ENCODE results near the gene SPATA20.

The SPATA20 gene

DNA sequence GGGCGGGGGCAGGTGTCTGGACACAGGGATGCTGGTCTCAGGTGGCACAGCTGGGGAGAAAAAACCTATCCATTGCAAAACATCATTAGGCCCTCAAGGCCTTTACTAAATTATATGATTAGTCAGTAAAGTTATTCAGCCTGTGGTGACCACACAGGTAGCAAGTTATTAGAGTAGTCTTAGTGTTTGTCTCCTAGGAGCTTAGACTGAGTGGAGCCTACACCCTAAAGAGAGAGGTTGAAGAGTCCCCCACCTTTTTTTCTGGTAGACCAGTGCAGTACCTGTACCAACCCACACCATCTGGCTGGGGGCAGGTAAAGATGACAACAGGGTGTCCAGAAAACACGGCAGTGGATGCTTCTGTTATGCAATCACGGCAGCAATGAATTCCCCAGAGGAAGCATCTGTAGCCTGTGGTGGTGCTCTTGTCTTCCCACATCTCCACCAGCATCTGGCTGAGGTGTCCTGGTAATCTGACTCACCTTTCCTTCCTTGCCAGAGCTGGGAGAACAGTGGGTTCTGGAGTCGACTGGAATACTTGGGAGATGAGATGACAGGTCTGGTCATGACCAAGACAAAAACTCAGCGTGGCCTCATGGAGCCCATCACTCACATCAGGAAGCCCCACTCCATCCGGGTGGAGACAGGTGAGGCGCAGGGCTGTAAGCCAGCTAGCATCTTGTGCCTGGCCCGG is 27.7 kb upstream of the SPATA20 start:
- DNase-seq (ENCODE audit: low read depth in 2 of 2) = no peak

DNA sequence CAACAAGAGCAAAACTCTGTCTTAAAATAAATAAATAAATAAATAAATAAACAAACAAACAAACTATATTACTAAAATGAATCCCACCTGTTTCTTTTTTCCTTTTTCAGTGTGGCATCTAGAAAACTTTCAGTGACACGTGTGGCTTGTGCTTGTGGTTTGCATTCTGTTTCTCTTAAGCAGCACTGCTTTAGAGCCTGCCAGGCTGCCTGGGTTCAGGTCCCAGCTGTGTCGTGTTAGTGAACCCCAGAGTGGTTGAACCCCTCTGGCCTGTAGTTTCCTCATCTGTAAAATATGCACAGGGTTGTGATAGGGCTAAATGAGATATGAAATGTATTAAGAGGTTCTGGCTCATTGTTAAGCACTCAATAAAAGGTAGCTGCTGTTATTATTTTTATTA is 26.5 kb upstream of the SPATA20 start:
- DNase-seq (ENCODE audit: low read depth in 2 of 2) = no peak

DNA sequence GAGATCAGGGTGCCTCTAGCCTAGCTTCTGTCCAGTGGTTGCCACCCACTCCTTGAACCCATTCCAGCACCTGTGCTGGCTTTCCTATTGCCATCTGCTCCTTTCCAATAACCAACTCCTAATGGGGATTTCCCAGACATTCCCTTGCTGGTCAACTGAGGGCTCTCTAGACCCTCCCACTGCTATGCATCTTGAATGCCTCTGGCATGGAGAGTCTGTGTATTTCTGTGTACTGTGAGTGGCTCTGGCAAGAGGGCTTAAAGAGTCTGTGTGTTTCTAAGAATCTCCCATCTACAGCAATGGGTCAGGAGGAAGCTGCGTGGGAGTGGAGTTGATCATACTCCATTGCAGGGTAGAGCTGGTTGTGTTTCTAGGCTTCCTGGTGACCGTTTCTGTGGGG is 25.5 kb upstream of the SPATA20 start:
- DNase-seq (ENCODE audit: low read depth in 2 of 2) = no peak

GRCh38 chr17:50522766-50523165 is 24.2 kb upstream of the SPATA20 start:
- DNase-seq (ENCODE audit: low read depth in 2 of 2) = no peak

GRCh38 chr17:50523208-50523607 is 23.8 kb upstream of the SPATA20 start:
- no peak for DNase-seq (ENCODE audit: low read depth in 2 of 2)

DNA sequence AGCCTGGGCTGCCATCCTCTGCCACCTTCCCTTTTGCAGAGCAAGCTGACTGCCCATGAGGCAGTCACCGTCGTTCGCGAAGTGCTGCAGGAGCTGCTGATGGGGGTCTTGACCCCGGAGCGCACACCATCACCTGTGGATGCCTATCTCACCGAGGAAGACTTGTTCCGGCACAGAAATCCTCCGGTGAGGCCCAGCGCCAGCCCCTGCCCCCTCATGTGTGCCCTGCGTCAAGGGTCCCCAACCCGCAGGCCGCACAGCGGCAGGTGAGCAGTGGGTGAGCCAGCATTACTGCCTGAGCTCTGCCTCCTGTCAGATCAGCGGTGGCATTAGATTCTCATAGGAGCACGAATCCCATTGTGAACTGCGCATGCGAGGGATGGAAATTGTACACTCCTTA is 22.1 kb upstream of the SPATA20 start:
- no peak for DNase-seq (ENCODE audit: low read depth in 2 of 2)

DNA sequence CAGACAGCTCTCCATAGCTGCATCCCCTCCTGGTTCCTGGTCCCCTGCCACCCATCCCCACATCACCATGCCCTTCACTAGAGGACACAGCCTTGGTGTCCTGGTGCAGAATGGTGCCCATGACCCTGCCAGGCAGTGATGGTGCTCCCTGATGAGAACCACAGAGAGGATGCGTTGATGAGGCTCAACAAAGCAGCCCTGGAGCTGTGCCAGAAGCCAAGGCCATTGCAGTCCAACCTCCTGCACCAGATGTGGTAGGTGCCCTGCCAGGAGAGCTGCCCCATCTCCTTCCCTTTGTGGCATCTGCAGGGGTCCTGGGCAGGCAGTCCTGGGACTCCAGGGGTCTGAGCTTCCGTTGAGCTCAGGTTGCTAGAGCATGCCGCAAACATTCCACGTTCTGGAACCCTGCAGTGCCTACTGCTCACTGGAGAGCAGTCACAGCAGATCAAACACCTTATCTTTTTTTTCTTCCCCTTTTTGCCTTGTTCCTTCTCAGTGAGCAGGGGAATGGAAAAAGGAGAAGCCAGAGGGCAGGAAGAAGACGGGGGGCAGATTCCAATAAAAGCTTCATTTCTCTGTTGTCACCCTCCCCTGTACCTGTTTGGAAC is 19.7 kb upstream of the SPATA20 start:
- DNase-seq (ENCODE audit: low read depth in 2 of 2) = no peak

DNA sequence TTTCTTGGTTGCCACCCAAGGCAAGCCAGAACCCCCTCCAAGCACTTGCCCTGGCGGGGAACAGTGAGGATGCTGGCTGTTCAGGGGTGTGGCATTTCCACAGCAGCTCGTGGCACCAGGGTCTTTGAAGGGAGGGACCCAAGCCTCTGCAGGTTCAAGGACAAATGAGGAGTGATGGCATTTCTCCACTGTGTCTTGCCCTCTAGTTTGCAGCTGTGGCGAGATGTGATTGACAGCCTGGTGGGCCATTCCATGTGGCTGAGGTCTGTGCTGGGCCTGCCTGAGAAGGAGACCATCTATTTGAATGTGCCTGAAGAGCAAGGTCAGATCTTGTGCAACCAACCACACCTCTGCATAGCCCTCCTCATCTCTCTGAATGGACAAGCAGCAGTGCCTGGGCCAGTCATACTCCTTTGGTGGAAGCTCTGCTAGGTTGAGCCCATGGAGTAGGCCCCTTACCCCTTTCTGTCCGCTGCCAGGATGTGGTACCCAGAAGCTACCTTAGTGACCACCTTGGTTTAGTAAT is 19.0 kb upstream of the SPATA20 start:
- DNase-seq (ENCODE audit: low read depth in 2 of 2) = no peak

GRCh38 chr17:50529849-50530248 is 17.1 kb upstream of the SPATA20 start:
- DNase-seq (ENCODE audit: low read depth in 2 of 2) = no peak

DNA sequence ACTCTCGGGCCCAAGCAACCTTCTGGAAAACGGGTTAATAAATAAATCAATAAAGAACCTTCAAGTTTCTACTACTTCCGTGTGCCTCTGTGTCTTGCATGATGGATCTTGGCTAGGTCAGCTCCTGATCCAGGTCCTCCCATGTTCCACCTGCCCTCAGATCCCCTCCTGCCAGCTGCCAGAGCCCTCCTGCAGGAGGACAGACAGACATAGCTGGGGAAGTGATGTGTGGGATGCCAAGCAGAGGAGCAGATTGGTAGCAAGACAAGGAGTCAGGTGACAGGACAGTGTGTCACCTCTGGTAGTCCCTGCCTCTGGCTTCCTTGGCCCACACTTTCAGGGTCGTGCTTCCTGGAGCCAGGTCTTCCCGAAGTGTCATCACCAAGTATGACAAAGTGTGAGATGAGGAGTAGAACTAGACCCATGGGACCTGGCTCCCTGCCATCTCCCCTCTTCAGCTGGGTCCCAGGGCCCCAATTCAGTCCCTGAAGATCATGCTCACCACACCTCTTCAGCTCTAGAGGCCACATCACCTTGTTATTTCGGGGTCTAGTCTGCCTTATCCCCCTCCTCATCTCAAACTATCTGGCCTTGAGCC is 15.4 kb upstream of the SPATA20 start:
- DNase-seq (ENCODE audit: low read depth in 2 of 2) = no peak

DNA sequence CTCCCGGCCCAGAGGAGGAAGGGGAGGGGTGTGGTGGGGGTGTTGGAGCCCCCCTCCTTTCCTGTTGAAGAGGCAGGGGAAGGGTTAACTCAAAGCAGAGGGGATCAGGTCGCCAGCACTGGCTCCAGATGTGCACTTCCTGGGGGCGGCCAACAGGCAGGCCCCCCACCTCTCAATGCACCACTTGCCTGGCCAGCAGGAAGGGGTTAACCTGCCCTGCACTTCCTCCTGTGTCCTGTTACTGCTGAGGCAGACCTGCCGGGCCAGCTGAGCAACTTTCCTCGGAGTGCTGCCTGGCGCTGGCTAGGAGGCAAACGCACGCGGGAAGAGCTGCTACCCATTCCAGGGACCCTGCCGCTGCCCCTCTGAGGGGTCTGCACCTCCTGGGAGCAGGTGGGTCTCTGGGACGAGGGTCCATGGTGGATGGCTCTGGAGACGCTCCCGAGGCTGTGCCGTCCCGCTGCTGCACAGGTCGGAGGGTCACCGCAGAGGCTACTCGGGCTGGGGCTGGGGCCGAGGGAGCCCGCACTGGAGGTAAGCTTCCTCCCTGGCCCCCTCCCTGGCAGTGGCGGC is 14.4 kb upstream of the SPATA20 start, which contains the start of gene EPN3:
EPN3 (plus strand) TSS at position 284 of the 573 bp plus-strand sequence. CDS start 3,822 bp downstream, outside the sequence.
- DNase-seq (ENCODE audit: low read depth in 2 of 2) = no peak

DNA sequence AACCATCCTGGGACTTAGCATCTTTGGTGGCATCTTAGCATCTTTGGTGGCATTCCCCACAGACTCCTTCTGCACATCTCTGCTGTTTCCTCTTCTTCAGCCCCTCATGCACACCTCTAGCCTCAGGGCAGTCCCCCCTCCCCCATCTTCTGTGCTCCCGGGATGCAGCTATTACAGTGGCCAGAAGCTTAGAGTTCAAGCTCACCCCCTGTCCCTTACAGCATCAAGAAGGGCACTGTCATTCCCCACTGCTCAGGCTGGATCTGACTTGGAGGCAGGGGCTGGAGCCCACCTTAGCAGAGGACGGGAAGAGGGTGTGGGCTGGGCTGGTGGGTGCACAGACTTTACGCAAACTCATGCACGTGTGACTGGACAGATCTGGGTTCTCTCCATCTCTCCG is 13.8 kb upstream of the SPATA20 start:
- no peak for DNase-seq (ENCODE audit: low read depth in 2 of 2)

DNA sequence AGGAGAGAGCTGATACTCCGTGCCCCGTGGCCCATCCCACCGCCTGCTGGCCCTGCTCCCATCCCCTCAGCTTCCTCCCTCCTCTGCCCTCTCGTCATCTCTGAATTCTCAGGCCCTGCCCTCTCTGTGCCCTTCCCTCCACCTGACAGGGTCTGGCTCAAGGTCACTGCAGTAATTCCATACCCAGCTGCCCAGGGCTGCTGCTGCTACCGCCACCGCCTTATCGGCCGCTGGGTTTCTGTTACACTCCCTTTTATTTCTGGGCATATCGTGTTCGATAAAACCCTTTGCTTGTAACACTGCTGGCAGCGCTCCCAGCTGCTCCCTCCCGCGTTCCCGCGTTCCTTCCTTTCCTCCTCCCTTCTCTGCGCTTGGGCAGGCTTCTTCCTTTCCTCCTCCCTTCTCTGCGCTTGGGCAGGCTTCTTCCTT is 13.2 kb upstream of the SPATA20 start:
- DNase-seq (ENCODE audit: low read depth in 2 of 2) = no peak

GRCh38 chr17:50534222-50534978 is 12.6 kb upstream of the SPATA20 start:
- no peak for DNase-seq (ENCODE audit: low read depth in 2 of 2)

DNA sequence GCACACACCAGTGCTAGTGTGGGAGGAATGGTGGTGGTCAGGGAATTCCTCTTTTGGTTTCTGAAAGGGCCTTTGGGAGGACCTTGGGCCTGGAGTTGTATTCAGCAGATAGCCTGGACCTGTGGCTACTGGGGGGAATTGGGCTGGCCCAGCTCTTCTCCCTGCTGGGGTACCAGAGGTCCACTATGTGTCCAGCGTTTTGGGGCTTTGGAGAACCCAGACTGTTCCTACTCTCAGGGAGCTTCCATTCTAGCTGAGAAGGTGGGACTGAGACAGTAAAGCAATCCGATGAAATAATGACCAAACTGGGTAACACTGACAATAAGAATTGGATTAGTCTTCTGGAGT is 12.0 kb upstream of the SPATA20 start:
- no peak for DNase-seq (ENCODE audit: low read depth in 2 of 2)

DNA sequence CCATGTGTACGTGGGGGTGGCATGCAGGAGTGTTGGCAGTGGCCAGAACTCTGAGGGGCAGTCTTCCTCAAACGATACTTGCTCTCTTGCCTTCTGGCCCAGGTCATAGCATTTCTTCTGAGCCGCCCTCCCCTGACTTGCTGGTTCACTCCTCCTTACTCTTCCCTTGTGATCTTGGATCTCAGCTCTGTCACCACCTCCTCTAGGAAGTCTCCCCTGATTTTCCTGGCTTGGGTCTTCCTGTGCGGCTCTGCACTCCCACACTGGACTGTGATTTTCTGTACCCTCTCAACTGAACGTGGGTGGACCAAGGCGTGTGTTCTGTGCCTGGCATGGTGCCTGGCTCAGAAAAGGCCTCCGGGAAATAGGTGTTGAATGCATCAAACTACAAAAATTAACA is 11.6 kb upstream of the SPATA20 start:
- DNase-seq (ENCODE audit: low read depth in 2 of 2) = no peak

DNA sequence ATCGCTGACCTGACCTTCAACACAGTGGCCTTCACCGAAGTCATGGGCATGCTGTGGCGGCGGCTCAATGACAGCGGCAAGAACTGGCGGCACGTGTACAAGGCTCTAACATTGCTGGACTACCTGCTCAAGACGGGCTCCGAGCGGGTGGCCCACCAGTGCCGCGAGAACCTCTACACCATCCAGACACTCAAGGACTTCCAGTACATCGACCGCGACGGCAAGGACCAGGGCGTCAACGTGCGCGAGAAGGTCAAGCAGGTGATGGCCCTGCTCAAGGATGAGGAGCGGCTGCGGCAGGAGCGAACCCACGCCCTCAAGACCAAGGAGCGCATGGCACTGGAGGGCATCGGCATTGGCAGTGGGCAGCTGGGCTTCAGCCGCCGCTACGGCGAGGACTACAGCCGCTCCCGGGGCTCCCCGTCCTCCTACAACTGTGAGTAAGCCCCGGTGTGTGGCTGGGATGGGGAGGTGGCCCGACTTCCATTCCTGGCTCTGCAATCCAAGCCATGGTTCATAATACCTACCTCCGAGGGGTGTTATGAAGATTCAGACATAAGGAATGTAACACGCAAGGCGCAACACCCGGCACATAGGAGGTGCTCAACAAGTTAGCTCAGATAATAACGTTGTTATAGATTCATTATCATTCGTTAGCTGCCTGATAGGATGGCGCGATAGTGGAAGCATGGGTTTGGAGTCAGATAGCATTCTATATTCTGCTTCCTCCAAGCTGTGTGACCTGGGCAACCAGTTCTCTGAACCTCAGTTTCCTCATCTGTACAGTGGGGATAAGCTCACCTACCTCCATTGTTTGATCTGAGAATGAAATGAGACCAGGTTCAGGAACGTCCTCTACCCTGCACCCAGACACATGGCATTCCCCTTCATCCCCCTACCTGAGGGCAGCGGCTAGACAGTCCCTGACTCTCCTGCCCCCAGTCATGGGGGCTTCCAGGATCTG is 10.0 kb upstream of the SPATA20 start:
- DNase-seq (ENCODE audit: low read depth in 2 of 2) = no peak

DNA sequence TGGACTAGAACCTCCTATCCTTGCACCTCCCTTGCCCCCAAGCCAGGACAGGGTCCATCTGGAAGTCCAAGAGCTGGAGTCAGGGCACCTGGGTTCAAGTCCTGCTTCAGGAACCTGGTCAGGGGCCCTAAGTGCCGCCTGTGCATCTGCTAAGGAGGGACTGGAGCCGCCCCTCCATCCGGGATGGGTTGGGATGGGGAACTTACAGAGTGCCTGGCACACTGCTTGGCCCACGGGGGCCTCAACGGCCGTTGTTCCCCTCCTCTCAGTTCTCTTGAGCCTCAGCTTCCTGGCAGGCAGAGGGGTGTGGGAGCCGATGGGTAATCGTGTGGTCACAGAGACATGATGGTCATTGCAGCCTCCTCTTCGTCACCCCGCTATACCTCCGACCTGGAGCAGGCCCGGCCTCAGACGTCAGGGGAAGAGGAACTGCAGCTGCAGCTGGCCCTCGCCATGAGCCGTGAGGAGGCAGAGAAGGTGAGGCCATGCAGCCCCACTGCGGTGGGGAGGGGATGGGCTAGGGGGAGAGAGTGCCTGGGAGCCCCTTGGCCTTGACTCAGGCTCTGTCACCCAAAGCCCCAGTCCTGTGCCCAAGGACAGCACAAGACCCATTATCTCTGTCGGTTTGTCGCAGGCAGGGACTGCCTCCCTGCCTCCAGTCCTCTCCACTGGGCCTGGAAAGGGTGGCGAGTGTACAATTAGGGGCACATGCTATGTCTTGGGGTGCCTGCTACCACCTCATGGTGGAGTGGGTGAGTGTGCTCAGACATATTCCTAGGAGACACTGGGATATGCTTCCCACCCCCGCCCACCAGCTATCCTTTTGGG is 9.0 kb upstream of the SPATA20 start:
- no peak for DNase-seq (ENCODE audit: low read depth in 2 of 2)

- no peak for DNase-seq (ENCODE audit: low read depth in 2 of 2)
Observed at GRCh38 chr17:50538549-50539410, 8.2 kb upstream of the SPATA20 start.

Data from stimulated activated CD8-positive, alpha-beta memory T cell treated with anti-CD3 and anti-CD28 coated beads, Interleukin-2, amount 100 ng/mL, for 48 hours (primary cell).